Naive thymus-derived CD4-positive, alpha-beta T cell (primary cell): ENCODE measurements around the gene GORAB. TPM values are rescaled to one million over a fixed set of nuclear protein-coding genes. Genes with fewer than 3 reads are reported as not detected.

Source experiments
- ATAC-seq: fragments of 150-1000 bp; cut with Tn5 transposase; 2 replicates; pipeline ENCODE4 v1.10.0; 2021; ENCODE audit warnings: mild to moderate bottlenecking, moderate library complexity
- CTCF ChIA-PET: fragments of 350-600 bp; sonication (Branson Sonifier 250); formaldehyde crosslinking; loops from one replicate; lab custom pipeline; 2021; ENCODE audit warnings: antibody characterized with exemption; lab: Charles Lee
- POLR2A ChIA-PET: fragments of 350-600 bp; sonication (Branson Sonifier 250); formaldehyde crosslinking; loops from one replicate; lab custom pipeline; 2021; ENCODE audit warnings: antibody characterized with exemption, inconsistent platforms; lab: Charles Lee
- DNase-seq, 9 donors: peaks; one replicate each; pipeline versions ENCODE4 v3.0.0 to v3.0.0-alpha.2; 2020 to 2022; ENCODE audit warnings: mixed read lengths in 1 of 9
- H3K27ac ChIP-seq: one replicate; pipeline ENCODE4 v1.7.0; 2013; ENCODE audit warnings: mild to moderate bottlenecking, low read depth, low read length, moderate library complexity
- H3K27me3 ChIP-seq, 2 donors: one replicate each; pipeline ENCODE4 v1.7.0; 2013; ENCODE audit warnings: low read length in 2 of 2, mild to moderate bottlenecking in 2 of 2, moderate library complexity in 2 of 2; ENCODE audit not compliant: control insufficient read depth in 2 of 2, insufficient read depth in 2 of 2
- H3K36me3 ChIP-seq, 3 experiments: 1 replicate in 2 of 3; 2 replicates in 1 of 3; pipeline ENCODE4 v1.7.0; 2013; ENCODE audit warnings: low read length in 3 of 3, mild to moderate bottlenecking in 3 of 3, moderate library complexity in 1 of 3; ENCODE audit not compliant: insufficient read depth in 3 of 3, control insufficient read depth in 2 of 3
- H3K4me1 ChIP-seq, 2 donors: one replicate each; pipeline ENCODE4 v1.7.0; 2013; ENCODE audit warnings: low read length in 2 of 2, mild to moderate bottlenecking in 2 of 2, moderate library complexity in 1 of 2; ENCODE audit not compliant: control insufficient read depth in 2 of 2, insufficient read depth in 2 of 2
- H3K4me3 ChIP-seq: 2 replicates; pipeline ENCODE4 v1.7.0; 2013; ENCODE audit warnings: mild to moderate bottlenecking, low read length
- H3K9me3 ChIP-seq, 3 experiments: 1 replicate in 2 of 3; 2 replicates in 1 of 3; pipeline ENCODE4 v1.7.0; 2013; ENCODE audit warnings: low read length in 3 of 3; ENCODE audit not compliant: control insufficient read depth in 2 of 3
- H3K27ac Mint-ChIP-seq, 9 donors: one replicate each; pipeline ENCODE4 v1.8.0; 2020 to 2022; ENCODE audit warnings: mixed read lengths in 9 of 9, mild to moderate bottlenecking in 8 of 9, moderate library complexity in 5 of 9, inconsistent platforms in 2 of 9
- H3K27me3 Mint-ChIP-seq, 5 donors: one replicate each; pipeline ENCODE4 v1.8.0; 2021 to 2022; ENCODE audit warnings: mixed read lengths in 5 of 5, mild to moderate bottlenecking in 1 of 5
- H3K36me3 Mint-ChIP-seq, 5 donors: one replicate each; pipeline ENCODE4 v1.8.0; 2020 to 2022; ENCODE audit warnings: mixed read lengths in 5 of 5, mild to moderate bottlenecking in 3 of 5, inconsistent platforms in 1 of 5
- H3K4me1 Mint-ChIP-seq, 7 donors: one replicate each; pipeline ENCODE4 v1.8.0; 2020 to 2022; ENCODE audit warnings: mixed read lengths in 7 of 7, mild to moderate bottlenecking in 3 of 7, inconsistent platforms in 1 of 7
- H3K4me3 Mint-ChIP-seq, 10 donors: one replicate each; pipeline ENCODE4 v1.8.0; 2020 to 2022; ENCODE audit warnings: mild to moderate bottlenecking in 10 of 10, mixed read lengths in 10 of 10, moderate library complexity in 6 of 10, inconsistent platforms in 2 of 10
- H3K9me3 Mint-ChIP-seq, 11 donors: one replicate each; pipeline ENCODE4 v1.8.0; 2020 to 2022; ENCODE audit warnings: mixed read lengths in 11 of 11, mild to moderate bottlenecking in 4 of 11, inconsistent platforms in 1 of 11, moderate library complexity in 1 of 11
- intact Hi-C, 2 donors: fragments of 100-400 bp; cut with micrococcal nuclease; formaldehyde crosslinking; loops; one replicate each; pipeline ENCODE4 v1.15.1; 2023
- polyA plus RNA-seq, 2 donors: library from polyadenylated mRNA; unstranded; fragments of 300-500 nt; fragmentation: Illumina TruSeq; gene quantifications; one replicate each; pipeline ENCODE4 v1.2.3, GENCODE V29; 2021
- total RNA-seq, 6 experiments: library from RNA in 5 of 6; stranded (reverse) in 5 of 6; gene quantifications; 1 replicate in 5 of 6; 2 replicates in 1 of 6; pipeline ENCODE4 v1.2.3 and lab custom pipeline; 2021 to 2026

The GORAB gene
- total and polyA plus RNA-seq, 7 experiments from 2014 or later, result 4.6 to 25.3 (median 15.0) TPM

- H3K4me1 Mint-ChIP-seq, result no peaks in the 10 kb centered on the region
- Histone ChIP-seq H3K27me3 (peaks cover 0 to 4% of the 10 kb centered on the region in 2 donors), H3K9me3 (peaks cover 0 to 3% (median 0%) of the 10 kb centered on the region in 3 experiments), H3K4me3 (no peak overlapping the region), H3K4me1 (no peaks in the 10 kb centered on the region), H3K27ac (no peak overlapping the region), H3K36me3 (no peaks in the 10 kb centered on the region)
- peaks cover 0 to 7% (median 0%) of the 10 kb centered on the region in 5 donors for H3K36me3 Mint-ChIP-seq
- ChIA-PET POLR2A (no interaction called here), CTCF (no interaction called here)
- H3K9me3 Mint-ChIP-seq, result peaks cover 2 to 32% (median 16%) of the 10 kb centered on the region in 11 donors
- no peak overlapping the region for H3K27ac Mint-ChIP-seq
- peaks cover 28 to 53% (median 45%) of the 10 kb centered on the region in 5 donors for H3K27me3 Mint-ChIP-seq
- DNase-seq (no peak), ATAC-seq (no peak)
- no peak overlapping the region for H3K4me3 Mint-ChIP-seq
- intact Hi-C loops, result no loop called here
Measured at GRCh38 chr1:170593173-170594011, 61.4 kb downstream of the GORAB start.

GRCh38 chr1:170594066-170594626, 62.2 kb downstream of the GORAB start:
- Histone ChIP-seq H3K4me1 (no peaks in the 10 kb centered on the region), H3K27ac (no peak overlapping the region), H3K36me3 (no peaks in the 10 kb centered on the region), H3K9me3 (peaks cover 0 to 3% (median 0%) of the 10 kb centered on the region in 3 experiments), H3K27me3 (peaks cover 0 to 4% of the 10 kb centered on the region in 2 donors), H3K4me3 (no peak overlapping the region)
- Mint-ChIP-seq H3K4me3 (no peak overlapping the region), H3K27ac (no peak overlapping the region), H3K36me3 (peaks cover 0 to 7% (median 0%) of the 10 kb centered on the region in 5 donors), H3K9me3 (peaks cover 2 to 34% (median 16%) of the 10 kb centered on the region in 11 donors), H3K27me3 (peaks cover 28 to 45% (median 42%) of the 10 kb centered on the region in 5 donors), H3K4me1 (no peaks in the 10 kb centered on the region)
- intact Hi-C loops, result no loop called here
- ChIA-PET POLR2A (no interaction called here), CTCF (no interaction called here)
- DNase-seq (no peak), ATAC-seq (no peak)

GRCh38 chr1:170596701-170597100, 64.7 kb downstream of the GORAB start:
- peaks cover 0 to 5% (median 0%) of the 10 kb centered on the region in 3 experiments for H3K9me3 ChIP-seq
- H3K4me1 Mint-ChIP-seq, result no peaks in the 10 kb centered on the region
- no peak overlapping the region for H3K4me3 Mint-ChIP-seq
- no peak overlapping the region for H3K27ac Mint-ChIP-seq
- H3K36me3 ChIP-seq, result no peaks in the 10 kb centered on the region
- H3K4me1 ChIP-seq, result no peaks in the 10 kb centered on the region
- H3K36me3 Mint-ChIP-seq, result peaks cover 0 to 11% (median 0%) of the 10 kb centered on the region in 5 donors
- no peaks in the 10 kb centered on the region for H3K27me3 ChIP-seq
- H3K4me3 ChIP-seq, result no peak overlapping the region
- H3K27ac ChIP-seq, result no peak overlapping the region
- ChIA-PET POLR2A (no interaction called here), CTCF (no interaction called here)
- ATAC-seq, result no peak
- intact Hi-C loops, result no loop called here
- no peak for DNase-seq
- H3K27me3 Mint-ChIP-seq, result peaks cover 8 to 33% (median 26%) of the 10 kb centered on the region in 5 donors
- peaks cover 2 to 53% (median 18%) of the 10 kb centered on the region in 11 donors for H3K9me3 Mint-ChIP-seq

- POLR2A ChIA-PET, result no interaction called here
- no peaks in the 10 kb centered on the region for H3K4me1 Mint-ChIP-seq
Measured at GRCh38 chr1:170598618-170599017, 66.7 kb downstream of the GORAB start.

GRCh38 chr1:170599033-170599432, 67.1 kb downstream of the GORAB start:
- Histone ChIP-seq H3K4me1 (no peaks in the 10 kb centered on the region), H3K9me3 (peaks cover 0 to 7% (median 0%) of the 10 kb centered on the region in 3 experiments), H3K27me3 (no peaks in the 10 kb centered on the region), H3K4me3 (no peak overlapping the region), H3K36me3 (no peaks in the 10 kb centered on the region), H3K27ac (no peak overlapping the region)
- intact Hi-C loops, result no loop called here
- H3K9me3 Mint-ChIP-seq, result peaks cover 2 to 68% (median 26%) of the 10 kb centered on the region in 11 donors
- peaks cover 0 to 16% (median 11%) of the 10 kb centered on the region in 5 donors for H3K27me3 Mint-ChIP-seq
- H3K4me3 Mint-ChIP-seq, result no peak overlapping the region
- ChIA-PET CTCF (no interaction called here), POLR2A (no interaction called here)
- DNase-seq, result no peak
- no peak overlapping the region for H3K27ac Mint-ChIP-seq
- H3K36me3 Mint-ChIP-seq, result peaks cover 0 to 13% (median 3%) of the 10 kb centered on the region in 5 donors
- no peak for ATAC-seq
- no peaks in the 10 kb centered on the region for H3K4me1 Mint-ChIP-seq

More at GRCh38 chr1:170598618-170599017, 66.7 kb downstream of the GORAB start:
- ATAC-seq (no peak), DNase-seq (no peak)
- peaks cover 0 to 19% (median 13%) of the 10 kb centered on the region in 5 donors for H3K27me3 Mint-ChIP-seq
- H3K27me3 ChIP-seq, result no peaks in the 10 kb centered on the region
- no peak overlapping the region for H3K4me3 Mint-ChIP-seq
- H3K9me3 ChIP-seq, result peaks cover 0 to 7% (median 0%) of the 10 kb centered on the region in 3 experiments
- H3K36me3 ChIP-seq, result no peaks in the 10 kb centered on the region
- intact Hi-C loops, result no loop called here
- H3K4me3 ChIP-seq, result no peak overlapping the region
- H3K4me1 ChIP-seq, result no peaks in the 10 kb centered on the region
- H3K9me3 Mint-ChIP-seq, result peaks cover 2 to 68% (median 26%) of the 10 kb centered on the region in 11 donors
- no peak overlapping the region for H3K27ac ChIP-seq
- CTCF ChIA-PET, result no interaction called here
- peaks cover 0 to 13% (median 3%) of the 10 kb centered on the region in 5 donors for H3K36me3 Mint-ChIP-seq
- H3K27ac Mint-ChIP-seq, result no peak overlapping the region

GRCh38 chr1:170601866-170602265, 69.9 kb downstream of the GORAB start:
- Histone ChIP-seq H3K4me3 (no peak overlapping the region), H3K9me3 (peaks cover 0 to 4% (median 0%) of the 10 kb centered on the region in 3 experiments), H3K27me3 (no peaks in the 10 kb centered on the region), H3K36me3 (no peaks in the 10 kb centered on the region), H3K4me1 (no peaks in the 10 kb centered on the region), H3K27ac (no peak overlapping the region)
- Mint-ChIP-seq H3K4me3 (no peak overlapping the region), H3K27ac (no peak overlapping the region), H3K36me3 (peaks cover 0 to 13% (median 3%) of the 10 kb centered on the region in 5 donors), H3K9me3 (peaks cover 0 to 51% (median 24%) of the 10 kb centered on the region in 11 donors), H3K27me3 (peaks cover 0 to 22% (median 11%) of the 10 kb centered on the region in 5 donors), H3K4me1 (no peaks in the 10 kb centered on the region)
- CTCF ChIA-PET, result no interaction called here
- DNase-seq (no peak), ATAC-seq (no peak)
- POLR2A ChIA-PET, result no interaction called here
- intact Hi-C loops, result no loop called here
